Stimulated activated CD8-positive, alpha-beta memory T cell treated with anti-CD3 and anti-CD28 coated beads, Interleukin-15, amount 100 ng/mL, for 48 hours (primary cell): ENCODE results near the gene JAKMIP1.

Experiments
- DNase-seq, 2 donors: peaks; one replicate each; pipeline ENCODE4 v3.0.0-alpha.2; 2020; ENCODE audit warnings: low read depth in 2 of 2

The JAKMIP1 gene

GRCh38 chr4:6042293-6043063, 157.9 kb downstream of the JAKMIP1 start:
- no peak for DNase-seq

GRCh38 chr4:6041800-6042199, 158.5 kb downstream of the JAKMIP1 start:
- no peak for DNase-seq

- no peak for DNase-seq
Measured at GRCh38 chr4:6038711-6039110, 161.6 kb downstream of the JAKMIP1 start.

- no peak for DNase-seq
Measured at GRCh38 chr4:6035786-6036185, 164.6 kb downstream of the JAKMIP1 start.

GRCh38 chr4:6033381-6033780, 167.0 kb downstream of the JAKMIP1 start:
- no peak for DNase-seq

GRCh38 chr4:6032249-6033244, 167.8 kb downstream of the JAKMIP1 start:
- DNase-seq: no peak

GRCh38 chr4:6031846-6032245, 168.5 kb downstream of the JAKMIP1 start:
- DNase-seq: no peak

- DNase-seq: no peak
Measured at GRCh38 chr4:6030679-6031078, 169.7 kb downstream of the JAKMIP1 start.

- DNase-seq: no peak
Measured at GRCh38 chr4:6029254-6029653, 171.1 kb downstream of the JAKMIP1 start.

- DNase-seq: no peak
Measured at GRCh38 chr4:6028168-6028567, 172.2 kb downstream of the JAKMIP1 start.

- DNase-seq: no peak
Measured at GRCh38 chr4:6027392-6027791, 173.0 kb downstream of the JAKMIP1 start.

GRCh38 chr4:6024313-6024960, 175.9 kb downstream of the JAKMIP1 start:
- no peak for DNase-seq

- DNase-seq: no peak
Measured at GRCh38 chr4:6023731-6024130, 176.6 kb downstream of the JAKMIP1 start.

GRCh38 chr4:6022607-6023288, 177.6 kb downstream of the JAKMIP1 start:
- no peak for DNase-seq

GRCh38 chr4:6021831-6022606, 178.3 kb downstream of the JAKMIP1 start:
- no peak for DNase-seq

GRCh38 chr4:6020613-6021012, 179.7 kb downstream of the JAKMIP1 start:
- DNase-seq: no peak

GRCh38 chr4:6019316-6020263, 180.8 kb downstream of the JAKMIP1 start:
- DNase-seq: no peak

- DNase-seq: no peak
Measured at GRCh38 chr4:6018331-6018730, 182.0 kb downstream of the JAKMIP1 start, which contains the start of gene C4orf50. Gene C4orf50, minus strand, starts transcription at chr4:6018431.

- DNase-seq: no peak
Measured at GRCh38 chr4:6017800-6018199, 182.5 kb downstream of the JAKMIP1 start.

GRCh38 chr4:6017030-6017429, 183.3 kb downstream of the JAKMIP1 start:
- DNase-seq: no peak
